Activated CD8-positive, alpha-beta T cell treated with anti-CD3 and anti-CD28 coated beads, Interleukin-2, amount 10 ng/mL, durations not matched to agents 7 days and 5 days (primary cell): ENCODE data around the gene SETD5. TPM values are rescaled to one million over a fixed set of nuclear protein-coding genes. Genes with fewer than 3 reads are reported as not detected.
A peak's percentile ranks its signal among the peaks of the same experiment; 100 is the strongest.

Experiments
- ATAC-seq: fragments of 150-1000 bp; cut with Tn5 transposase; one replicate; pipeline ENCODE4 v1.10.0; 2021; ENCODE audit warnings: moderate library complexity
- CTCF ChIA-PET: fragments of 350-600 bp; sonication (Branson Sonifier 250); formaldehyde crosslinking; loops from one replicate; lab custom pipeline; 2021; ENCODE audit warnings: antibody characterized with exemption; lab: Charles Lee
- POLR2A ChIA-PET: fragments of 350-600 bp; sonication (Branson Sonifier 250); formaldehyde crosslinking; loops from one replicate; lab custom pipeline; 2021; ENCODE audit warnings: antibody characterized with exemption; lab: Charles Lee
- DNase-seq: peaks from one replicate; pipeline ENCODE4 v3.0.0-alpha.2; 2020
- H3K27ac Mint-ChIP-seq: one replicate; pipeline ENCODE4 v1.8.0; 2021; ENCODE audit warnings: mild to moderate bottlenecking, mixed read lengths
- H3K27me3 Mint-ChIP-seq: one replicate; pipeline ENCODE4 v1.8.0; 2021; ENCODE audit warnings: low read depth, mixed read lengths
- H3K36me3 Mint-ChIP-seq: one replicate; pipeline ENCODE4 v1.8.0; 2021; ENCODE audit warnings: low read depth, mixed read lengths
- H3K4me1 Mint-ChIP-seq: one replicate; pipeline ENCODE4 v1.8.0; 2021; ENCODE audit warnings: low read depth, mixed read lengths
- H3K4me3 Mint-ChIP-seq: one replicate; pipeline ENCODE4 v1.8.0; 2021; ENCODE audit warnings: mild to moderate bottlenecking, mixed read lengths
- H3K9me3 Mint-ChIP-seq: one replicate; pipeline ENCODE4 v1.8.0; 2022; ENCODE audit warnings: mixed read lengths; ENCODE audit not compliant: insufficient read depth
- total RNA-seq, 2 experiments: library from RNA; stranded (reverse); gene quantifications; one replicate each; pipeline ENCODE4 v1.2.3, GENCODE V29; 2021

Gene SETD5
- total RNA-seq, 2 experiments from 2014 or later: 122 to 126 TPM

DNA sequence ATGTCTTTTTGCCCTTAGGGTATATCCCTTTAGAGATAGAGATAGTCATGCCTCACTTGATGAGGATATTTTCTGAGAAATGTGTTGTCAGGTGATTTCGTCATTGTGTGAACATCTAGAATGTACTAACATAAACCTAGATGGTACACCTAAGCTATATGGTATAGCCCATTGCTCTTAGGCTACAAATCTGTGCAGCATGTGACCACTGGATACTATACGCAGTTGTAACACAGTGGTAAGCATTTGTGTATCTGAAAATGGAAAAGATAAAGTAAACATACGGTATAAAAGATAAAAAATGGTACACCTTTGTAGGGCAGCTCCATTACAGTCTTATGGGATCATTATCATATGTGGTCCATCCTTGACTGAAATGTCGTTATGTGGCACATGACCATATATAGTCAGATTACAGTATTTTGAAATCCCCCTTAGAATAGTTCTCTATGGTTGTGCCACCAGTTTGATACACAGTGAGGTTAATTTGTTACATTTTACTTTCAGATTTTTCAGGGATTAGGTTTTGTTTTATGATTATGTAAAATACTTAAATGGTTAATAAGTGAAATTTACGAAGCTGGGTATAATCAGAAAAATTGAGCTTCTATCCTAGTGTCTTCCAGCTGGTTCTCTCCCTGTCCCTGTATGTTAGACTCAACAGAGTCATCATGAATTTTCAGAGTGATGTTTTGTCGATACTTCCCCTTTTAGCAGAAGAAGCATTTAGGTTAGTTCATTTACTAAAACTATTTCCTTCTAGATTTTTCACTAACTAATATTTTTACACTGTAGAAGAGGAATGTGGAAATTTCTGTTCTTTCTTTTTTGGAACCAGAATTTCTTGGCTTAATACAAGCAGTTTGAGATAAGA is 12.8 kb downstream of the SETD5 start:
- H3K36me3 Mint-ChIP-seq: peaks cover 43% of the 10 kb centered on the region
- no peaks in the 10 kb centered on the region for H3K27me3 Mint-ChIP-seq
- no peak for DNase-seq
- H3K9me3 Mint-ChIP-seq: peaks cover 13% of the 10 kb centered on the region
- peaks cover 40% of the 10 kb centered on the region for H3K4me1 Mint-ChIP-seq
- H3K27ac Mint-ChIP-seq: no peak overlapping the region
- ATAC-seq: no peak
- CTCF ChIA-PET: interaction anchor here (0.9 to 1.8 kb wide), 2 partner anchors 9 to 15 kb away, joined by 4 read pairs; no protein-coding TSS in a partner anchor
- H3K4me3 Mint-ChIP-seq: no peak overlapping the region
- POLR2A ChIA-PET: interaction anchor here (0.8 to 1.2 kb wide), 2 partner anchors 31 to 47 kb away, joined by 3 read pairs; partner anchors contain the start of gene THUMPD3

DNA sequence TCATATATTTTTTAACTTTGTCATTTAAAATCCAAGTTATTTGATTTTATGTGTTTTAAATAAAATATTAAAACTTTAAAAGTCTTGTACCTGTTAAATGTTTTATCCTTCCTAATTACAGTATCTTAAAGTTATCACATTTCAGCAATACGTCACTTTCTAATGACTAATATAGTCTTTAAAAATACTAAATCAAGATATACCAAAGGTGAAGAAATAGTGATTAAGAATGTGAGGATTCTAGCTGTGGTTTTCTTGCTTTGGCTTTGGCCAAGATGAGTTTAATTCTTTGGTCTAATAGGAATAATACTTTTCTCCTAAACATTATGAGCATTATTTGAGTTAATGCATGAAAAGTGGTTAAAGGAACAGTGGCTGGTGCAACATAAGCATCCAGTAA is 13.9 kb downstream of the SETD5 start:
- ATAC-seq (no peak), DNase-seq (no peak)
- H3K27me3 Mint-ChIP-seq: no peaks in the 10 kb centered on the region
- H3K4me3 Mint-ChIP-seq: no peak overlapping the region
- H3K27ac Mint-ChIP-seq: no peak overlapping the region
- H3K36me3 Mint-ChIP-seq: peaks cover 44% of the 10 kb centered on the region
- ChIA-PET POLR2A (interaction anchor here (1.2 kb wide), 1 partner anchor 48 kb away, joined by 3 read pairs; the partner anchor contains the start of gene THUMPD3), CTCF (interaction anchor here (1.8 kb wide), 1 partner anchor 16 kb away, joined by 4 read pairs; no protein-coding TSS in a partner anchor)
- H3K4me1 Mint-ChIP-seq: peaks cover 34% of the 10 kb centered on the region
- H3K9me3 Mint-ChIP-seq: peaks cover 13% of the 10 kb centered on the region

DNA sequence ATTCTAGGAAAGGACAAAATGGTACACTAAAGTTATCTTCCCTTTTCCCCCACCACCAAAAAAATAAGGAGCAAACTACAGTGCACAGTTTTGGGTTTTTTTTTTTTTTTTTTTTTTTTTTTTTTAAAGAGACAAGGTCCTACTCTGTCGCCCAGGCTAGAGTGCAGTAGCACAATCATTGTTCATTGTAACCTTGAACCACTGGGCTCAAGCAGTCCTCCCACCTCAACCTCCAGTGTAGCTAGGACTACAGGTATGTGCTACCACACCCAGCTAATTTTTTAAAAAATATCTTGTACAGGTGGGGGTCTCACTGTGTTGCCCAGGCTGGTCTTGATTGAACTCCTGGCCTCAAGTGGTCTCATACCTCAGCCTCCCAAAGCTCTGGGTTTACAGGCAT is 14.9 kb downstream of the SETD5 start:
- H3K27me3 Mint-ChIP-seq: no peaks in the 10 kb centered on the region
- ChIA-PET POLR2A (no interaction called here), CTCF (no interaction called here)
- ATAC-seq: no peak
- H3K27ac Mint-ChIP-seq: no peak overlapping the region
- DNase-seq: no peak
- H3K36me3 Mint-ChIP-seq: peaks cover 40% of the 10 kb centered on the region
- peaks cover 30% of the 10 kb centered on the region for H3K4me1 Mint-ChIP-seq
- peaks cover 13% of the 10 kb centered on the region for H3K9me3 Mint-ChIP-seq
- no peak overlapping the region for H3K4me3 Mint-ChIP-seq

DNA sequence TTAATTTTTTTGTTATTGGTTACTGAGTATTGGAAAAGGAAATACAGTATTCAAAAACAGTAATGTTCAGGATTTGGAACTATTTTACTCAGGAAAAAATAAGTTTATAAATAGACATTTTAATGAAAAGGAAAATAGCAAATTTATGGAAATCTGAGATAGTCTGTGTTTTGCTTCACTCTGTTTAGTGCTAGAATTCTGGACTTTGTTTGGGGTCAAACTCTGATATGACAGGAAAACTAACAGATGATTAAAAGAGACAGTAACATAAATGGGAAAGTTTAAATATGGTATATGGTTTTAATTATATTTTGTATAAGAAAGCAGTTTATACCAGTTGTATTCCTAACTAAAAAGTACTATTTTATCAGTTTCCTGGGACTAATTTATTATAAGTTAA is 17.4 kb downstream of the SETD5 start:
- Mint-ChIP-seq H3K36me3 (peaks cover 31% of the 10 kb centered on the region), H3K27ac (no peak overlapping the region), H3K4me1 (peaks cover 25% of the 10 kb centered on the region), H3K9me3 (peaks cover 5% of the 10 kb centered on the region), H3K27me3 (no peaks in the 10 kb centered on the region), H3K4me3 (no peak overlapping the region)
- ChIA-PET POLR2A (interaction anchor here (0.6 to 1.0 kb wide), 2 partner anchors 12 to 234 kb away, joined by 3 read pairs; partner anchors contain the start of gene MTMR14), CTCF (no interaction called here)
- ATAC-seq (no peak), DNase-seq (no peak)

DNA sequence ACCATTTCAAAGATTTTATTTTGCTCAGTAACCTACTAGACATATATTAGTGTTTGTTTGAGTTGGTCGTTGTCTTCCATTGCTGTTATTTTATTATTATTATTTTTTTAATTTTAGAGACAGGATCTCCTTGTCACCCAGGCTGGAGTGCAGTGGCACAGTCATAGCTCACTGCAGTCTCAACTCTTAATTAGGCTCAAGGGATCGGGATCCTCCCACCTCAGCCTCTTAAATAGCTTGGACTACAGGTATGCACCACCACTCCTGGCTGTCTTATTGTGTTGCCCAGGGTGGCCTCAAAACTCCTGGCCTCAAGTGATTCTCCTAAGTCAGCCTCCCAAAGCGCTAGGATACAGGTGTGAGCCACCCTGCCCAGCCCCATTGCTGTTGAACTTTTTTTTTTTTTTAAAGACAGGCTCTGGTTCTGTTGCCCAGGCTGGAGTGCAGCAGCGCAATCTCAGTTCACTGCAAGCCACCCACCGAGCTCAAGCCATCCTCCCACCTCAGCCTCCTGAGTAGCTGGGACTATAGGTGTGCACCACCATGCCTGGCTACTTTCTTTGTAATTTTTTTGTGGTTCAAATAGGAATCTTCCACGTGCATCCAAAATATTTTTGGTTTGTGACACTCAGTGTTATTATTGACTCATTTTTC is 18.2 kb downstream of the SETD5 start:
- ChIA-PET CTCF (interaction anchor here (0.9 kb wide), 1 partner anchor 12 kb away, joined by 3 read pairs; no protein-coding TSS in a partner anchor), POLR2A (interaction anchor here (0.6 to 2.3 kb wide), 4 partner anchors 12 to 234 kb away, joined by 3 to 15 read pairs (median 4); partner anchors contain the start of genes MTMR14, SETD5 and THUMPD3)
- H3K27ac Mint-ChIP-seq: no peak overlapping the region
- peaks cover 5% of the 10 kb centered on the region for H3K9me3 Mint-ChIP-seq
- H3K36me3 Mint-ChIP-seq: peaks cover 26% of the 10 kb centered on the region
- H3K4me3 Mint-ChIP-seq: no peak overlapping the region
- peaks cover 26% of the 10 kb centered on the region for H3K4me1 Mint-ChIP-seq
- ATAC-seq (no peak), DNase-seq (no peak)
- no peaks in the 10 kb centered on the region for H3K27me3 Mint-ChIP-seq

DNA sequence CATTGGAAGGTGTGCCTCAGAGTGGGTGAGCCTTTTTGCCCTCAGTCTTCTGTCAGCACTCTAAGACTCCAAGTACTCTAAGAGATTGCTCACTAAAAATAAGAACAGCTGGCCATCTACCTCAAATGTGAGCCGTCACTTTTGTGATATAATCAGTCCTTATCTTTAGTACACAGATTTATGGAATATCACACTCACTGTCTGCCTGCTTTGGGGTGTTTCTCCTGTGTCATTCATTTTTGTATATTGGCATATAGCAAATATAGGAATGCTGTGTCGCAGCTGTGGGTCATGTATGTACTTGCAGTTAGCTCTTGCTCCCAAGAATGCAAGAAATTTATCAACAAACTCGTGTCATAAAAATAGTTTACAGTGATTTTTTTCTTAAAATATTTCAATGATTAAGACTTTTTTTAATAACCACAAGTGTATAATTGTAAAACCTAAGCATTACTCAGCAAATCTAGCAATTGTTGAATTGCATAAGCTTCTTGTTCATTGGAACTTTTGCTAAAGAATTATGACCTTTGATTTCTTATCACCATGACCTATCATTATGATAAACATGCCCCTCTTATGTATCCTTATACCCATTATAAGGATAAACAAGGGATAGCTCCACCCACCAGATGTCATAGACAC is 18.8 kb downstream of the SETD5 start:
- H3K27ac Mint-ChIP-seq: no peak overlapping the region
- ChIA-PET POLR2A (interaction anchor here (0.9 to 2.3 kb wide), 3 partner anchors 16 to 53 kb away, joined by 3 to 15 read pairs (median 4); partner anchors contain the start of genes SETD5 and THUMPD3), CTCF (interaction anchor here (0.7 to 0.9 kb wide), 3 partner anchors 12 to 63 kb away, joined by 3 read pairs; no protein-coding TSS in a partner anchor)
- no peak for DNase-seq
- peaks cover 5% of the 10 kb centered on the region for H3K9me3 Mint-ChIP-seq
- no peak overlapping the region for H3K4me3 Mint-ChIP-seq
- peaks cover 30% of the 10 kb centered on the region for H3K4me1 Mint-ChIP-seq
- ATAC-seq: no peak
- H3K27me3 Mint-ChIP-seq: no peaks in the 10 kb centered on the region
- peaks cover 26% of the 10 kb centered on the region for H3K36me3 Mint-ChIP-seq

DNA sequence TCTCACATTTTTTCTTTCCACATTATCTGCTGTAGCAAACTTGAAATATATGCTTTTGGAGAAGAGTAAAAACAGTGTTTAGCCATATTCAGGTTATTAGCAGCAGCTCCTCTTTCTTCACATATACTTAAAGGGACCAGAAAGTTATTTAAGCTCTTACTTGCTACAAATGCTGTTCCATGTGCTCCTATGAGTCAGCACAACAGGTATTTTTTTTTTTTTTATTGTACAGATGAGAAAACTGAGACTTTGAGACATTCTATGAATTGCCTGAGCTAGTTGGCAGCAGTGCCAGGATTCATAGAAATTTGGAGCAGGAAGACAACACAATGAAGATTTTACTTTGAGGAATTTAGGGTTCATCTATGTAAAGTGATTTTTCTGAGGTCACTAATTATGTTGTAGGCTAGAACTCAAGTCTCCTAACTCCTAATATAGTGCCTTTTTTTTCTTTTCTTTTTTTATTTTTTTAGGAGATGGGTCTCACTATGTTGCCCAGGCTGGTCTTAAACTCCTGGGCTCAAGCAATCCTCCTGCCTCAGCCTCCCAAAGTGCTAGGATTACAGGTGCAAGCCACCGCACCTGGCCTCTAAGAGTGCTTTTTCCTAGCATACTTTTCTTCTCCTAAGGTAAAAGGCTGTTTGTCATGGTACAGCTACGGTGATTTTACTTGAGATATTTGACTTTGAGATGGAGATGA is 23.6 kb downstream of the SETD5 start:
- no peak for DNase-seq
- ATAC-seq: no peak
- CTCF ChIA-PET: interaction anchor here (1.2 to 2.5 kb wide), 3 partner anchors 22 to 68 kb away, joined by 3 to 12 read pairs (median 4); no protein-coding TSS in a partner anchor
- H3K4me1 Mint-ChIP-seq: peaks cover 28% of the 10 kb centered on the region
- no peak overlapping the region for H3K4me3 Mint-ChIP-seq
- peaks cover 25% of the 10 kb centered on the region for H3K36me3 Mint-ChIP-seq
- H3K9me3 Mint-ChIP-seq: no peaks in the 10 kb centered on the region
- POLR2A ChIA-PET: interaction anchor here (0.6 to 1.8 kb wide), 2 partner anchors 25 to 180 kb away, joined by 4 to 12 read pairs; no protein-coding TSS in a partner anchor
- no peaks in the 10 kb centered on the region for H3K27me3 Mint-ChIP-seq
- no peak overlapping the region for H3K27ac Mint-ChIP-seq

DNA sequence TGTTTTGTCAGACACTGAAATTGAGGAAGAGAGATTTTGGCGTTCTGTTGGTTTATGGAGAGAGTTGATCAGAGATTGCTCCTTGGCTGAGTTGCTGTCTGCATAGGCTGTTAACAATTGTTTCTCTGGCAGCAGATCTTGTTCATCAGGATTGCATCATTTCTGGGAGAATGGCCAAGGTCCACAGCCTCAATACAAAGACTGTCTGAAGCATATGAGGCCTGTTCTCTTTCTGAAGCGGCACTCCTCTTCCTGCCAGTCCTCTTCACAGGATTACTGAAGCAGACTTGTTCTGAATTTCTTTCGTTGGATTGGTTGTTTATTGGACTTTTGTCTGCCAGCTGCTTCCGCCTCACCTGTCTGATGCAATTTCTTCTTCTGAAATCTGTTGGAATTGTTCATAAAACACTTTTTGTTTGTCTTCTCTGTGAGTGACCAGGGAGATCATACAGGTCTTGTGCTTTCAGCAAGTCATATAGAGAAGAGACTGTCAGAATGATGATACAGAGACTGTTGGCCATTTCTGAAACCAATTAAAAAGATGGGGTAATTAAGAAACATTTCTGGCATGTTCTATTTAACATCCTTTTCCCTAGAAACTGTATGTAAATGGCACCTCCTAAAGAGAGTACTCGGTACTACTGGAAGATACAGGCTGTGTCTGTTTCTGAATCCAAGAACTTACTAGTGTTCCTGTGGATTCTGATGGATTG is 25.5 kb downstream of the SETD5 start:
- ChIA-PET CTCF (interaction anchor here (0.7 to 4.5 kb wide), 4 partner anchors 10 to 70 kb away, joined by 3 to 24 read pairs (median 5); no protein-coding TSS in a partner anchor), POLR2A (interaction anchor here (0.6 to 0.8 kb wide), 2 partner anchors 26 to 27 kb away, joined by 3 read pairs; no protein-coding TSS in a partner anchor)
- Mint-ChIP-seq H3K4me1 (peaks cover 31% of the 10 kb centered on the region), H3K27me3 (no peaks in the 10 kb centered on the region), H3K27ac (peak overlapping the region; percentile 66), H3K9me3 (no peaks in the 10 kb centered on the region), H3K4me3 (no peak overlapping the region), H3K36me3 (peaks cover 32% of the 10 kb centered on the region)
- no peak for DNase-seq
- peak; percentile 60 for ATAC-seq

DNA sequence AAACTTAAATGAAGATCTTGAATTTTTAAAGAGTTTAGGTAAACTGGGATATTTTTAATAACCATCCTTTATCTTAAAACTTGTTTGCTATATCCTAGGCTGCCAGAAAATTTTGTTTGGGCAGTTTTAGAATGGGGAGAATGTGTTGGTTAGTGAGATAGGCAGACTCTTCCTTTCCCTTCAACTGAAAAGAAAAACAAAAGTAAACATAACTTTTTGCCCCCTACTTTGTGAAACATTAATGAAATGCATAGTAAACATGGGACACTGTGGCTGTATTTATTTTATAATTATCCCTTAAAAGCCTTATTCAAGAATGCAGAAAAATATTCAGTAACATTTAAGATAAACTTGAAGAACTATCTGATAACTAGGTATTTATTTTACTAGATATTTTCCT is 31.0 kb downstream of the SETD5 start:
- Mint-ChIP-seq H3K9me3 (no peaks in the 10 kb centered on the region), H3K36me3 (peaks cover 61% of the 10 kb centered on the region), H3K27me3 (no peaks in the 10 kb centered on the region), H3K4me1 (peaks cover 10% of the 10 kb centered on the region), H3K27ac (no peak overlapping the region), H3K4me3 (no peak overlapping the region)
- no peak for DNase-seq
- CTCF ChIA-PET: interaction anchor here (1.1 kb wide), 1 partner anchor 75 kb away, joined by 3 read pairs; no protein-coding TSS in a partner anchor
- ATAC-seq: no peak
- POLR2A ChIA-PET: no interaction called here

DNA sequence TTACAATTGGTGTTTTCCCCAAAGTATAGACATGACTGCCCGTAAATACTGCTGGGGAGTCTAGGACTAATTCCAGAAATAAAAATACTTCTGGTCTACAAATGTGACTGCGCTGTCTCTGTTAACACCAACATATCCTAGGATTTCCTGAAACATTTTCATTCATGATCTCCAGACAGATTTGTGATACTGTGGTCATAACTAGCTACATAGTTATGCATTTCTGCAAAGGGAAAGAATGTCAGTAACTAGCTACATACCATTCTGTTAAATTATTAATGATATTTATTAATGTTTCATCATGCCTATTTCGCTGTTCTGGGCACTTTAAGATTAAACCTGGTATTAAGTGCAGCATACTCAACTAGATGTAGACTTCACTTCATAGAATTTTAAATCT is 33.3 kb downstream of the SETD5 start:
- ChIA-PET POLR2A (no interaction called here), CTCF (interaction anchor here (0.7 kb wide), 1 partner anchor 22 kb away, joined by 4 read pairs; no protein-coding TSS in a partner anchor)
- no peak for ATAC-seq
- Mint-ChIP-seq H3K4me1 (peaks cover 5% of the 10 kb centered on the region), H3K36me3 (peaks cover 75% of the 10 kb centered on the region), H3K27me3 (no peaks in the 10 kb centered on the region), H3K27ac (no peak overlapping the region), H3K4me3 (no peak overlapping the region), H3K9me3 (no peaks in the 10 kb centered on the region)
- DNase-seq: no peak
